Measurements from ENCODE around the gene SUGT1.
"Not testable (repeated sequence)": the region's sequence is repeated elsewhere in the genome, so short reads cannot be mapped to it uniquely, and the experiment has no call there.

Gene SUGT1

DNA sequence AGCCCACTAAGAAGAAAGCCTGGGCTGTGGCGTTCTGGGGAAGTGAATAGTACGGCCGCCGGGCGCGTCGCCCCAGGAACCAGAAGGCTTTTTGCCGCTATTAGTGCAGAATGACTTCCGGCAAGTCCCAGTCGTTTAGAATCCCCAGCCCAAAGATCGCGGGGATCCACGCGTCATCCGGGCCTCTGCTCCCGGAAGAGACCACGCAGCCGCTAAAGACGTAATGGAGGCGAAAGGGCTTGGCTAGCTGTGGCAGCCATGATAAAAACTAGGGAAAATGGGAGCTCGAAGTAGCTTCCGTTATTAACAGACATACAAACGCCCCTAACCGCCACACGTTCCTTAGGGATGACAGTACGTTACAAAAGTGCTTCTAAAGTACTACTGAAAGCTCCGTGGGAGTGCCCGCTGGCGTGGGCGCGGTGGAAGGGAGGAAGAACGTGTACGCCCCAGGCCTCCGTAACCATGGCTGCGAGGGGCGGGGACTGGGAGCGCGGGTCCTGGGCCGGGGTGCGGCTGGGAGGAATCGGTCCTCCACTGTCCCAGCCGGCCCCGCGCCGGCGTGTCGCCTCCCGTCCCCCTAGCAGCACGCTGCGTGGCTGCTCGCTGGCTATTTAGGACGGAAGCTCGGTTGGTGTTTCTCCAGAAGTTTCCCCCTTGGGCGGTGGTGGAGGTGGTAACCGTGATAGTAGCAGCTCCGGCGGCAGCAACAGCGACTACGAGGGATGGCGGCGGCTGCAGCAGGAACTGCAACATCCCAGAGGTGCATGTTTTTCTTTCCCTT is at the start of gene SUGT1:
Gene SUGT1, plus strand, starts transcription at position 641 of the 784 bp plus-strand sequence. Its CDS starts 85 bp downstream, at position 726.
- peak; percentile 96 for DNase-seq

DNA sequence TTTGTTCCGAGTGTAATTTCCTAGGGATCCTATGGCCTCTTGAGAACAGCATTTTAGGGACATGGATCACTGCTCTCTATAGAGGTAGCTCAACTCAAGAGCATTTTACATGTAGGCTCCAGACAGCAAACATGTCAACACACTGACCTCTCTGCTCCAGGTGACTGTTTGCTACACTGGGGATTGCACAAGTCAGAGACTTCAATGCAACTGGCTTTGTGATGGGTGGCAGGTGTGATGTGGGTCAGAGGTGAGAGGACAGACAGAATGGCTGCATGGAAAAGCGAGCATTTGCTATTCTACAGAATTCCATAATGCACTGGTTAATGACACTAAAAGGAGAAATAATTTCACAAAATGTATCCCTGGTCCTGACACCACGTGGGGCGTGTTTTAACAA is 49.3 kb upstream of the SUGT1 start:
- DNase-seq: not testable (repeated sequence)

DNA sequence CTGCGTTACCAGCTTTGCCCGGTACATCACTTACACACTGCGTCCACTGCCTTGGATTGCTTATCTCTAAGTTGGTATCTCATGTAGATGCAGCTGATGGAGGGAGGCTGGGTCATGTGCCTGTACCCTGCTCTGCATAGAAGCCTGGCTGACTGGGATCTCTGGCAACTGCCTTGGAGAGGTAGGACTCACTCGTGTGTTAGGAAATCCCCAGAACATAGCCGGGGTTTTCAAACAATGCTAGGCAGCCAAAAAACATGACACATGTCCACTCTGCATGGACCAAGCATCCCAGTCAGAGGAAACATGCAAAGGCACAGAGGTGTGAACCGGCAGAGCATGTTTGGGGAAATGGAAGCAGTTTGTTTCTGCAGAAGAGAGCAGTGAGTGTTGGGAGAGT is 46.5 kb upstream of the SUGT1 start:
- DNase-seq: not testable (repeated sequence)

DNA sequence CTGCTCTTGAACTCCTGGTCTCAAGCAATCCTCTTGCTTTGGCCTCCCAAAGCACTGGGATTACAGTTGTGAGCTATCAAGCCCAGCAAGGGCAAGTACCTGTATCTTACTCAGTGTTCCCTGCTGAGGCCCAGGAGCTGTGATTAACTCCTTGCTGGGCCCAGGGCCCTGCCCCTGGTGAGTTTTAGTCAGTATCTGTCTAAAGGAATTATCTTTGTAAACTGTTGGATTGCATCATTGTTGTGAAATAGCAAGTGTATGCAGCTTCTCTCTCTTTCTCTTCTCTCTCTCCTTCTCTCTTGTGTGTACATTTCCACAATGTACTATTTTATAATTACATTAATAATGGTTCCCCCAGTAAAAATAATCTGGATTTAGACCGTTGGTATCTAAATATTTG is 45.8 kb upstream of the SUGT1 start:
- not testable (repeated sequence) for DNase-seq

DNA sequence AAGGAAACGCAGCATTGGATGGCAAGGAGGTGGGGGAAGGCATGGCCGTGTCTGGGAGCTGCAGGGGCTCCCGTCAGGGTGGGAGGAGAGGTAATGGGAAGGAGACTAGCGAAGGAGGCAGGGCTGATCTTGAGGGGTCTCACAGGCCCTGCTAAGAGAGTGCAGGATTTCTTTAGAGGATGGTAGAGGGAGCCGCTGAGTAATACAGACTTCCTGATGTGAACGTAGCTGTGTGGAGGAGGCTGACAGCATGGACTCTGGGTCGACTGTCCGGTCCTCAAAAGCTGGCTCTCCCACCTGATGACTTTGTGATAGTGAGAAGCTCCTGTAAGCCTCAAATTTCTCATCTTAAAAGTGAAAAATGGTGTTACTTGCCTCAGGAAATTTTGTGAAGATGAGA is 44.5 kb upstream of the SUGT1 start:
- not testable (repeated sequence) for DNase-seq

DNA sequence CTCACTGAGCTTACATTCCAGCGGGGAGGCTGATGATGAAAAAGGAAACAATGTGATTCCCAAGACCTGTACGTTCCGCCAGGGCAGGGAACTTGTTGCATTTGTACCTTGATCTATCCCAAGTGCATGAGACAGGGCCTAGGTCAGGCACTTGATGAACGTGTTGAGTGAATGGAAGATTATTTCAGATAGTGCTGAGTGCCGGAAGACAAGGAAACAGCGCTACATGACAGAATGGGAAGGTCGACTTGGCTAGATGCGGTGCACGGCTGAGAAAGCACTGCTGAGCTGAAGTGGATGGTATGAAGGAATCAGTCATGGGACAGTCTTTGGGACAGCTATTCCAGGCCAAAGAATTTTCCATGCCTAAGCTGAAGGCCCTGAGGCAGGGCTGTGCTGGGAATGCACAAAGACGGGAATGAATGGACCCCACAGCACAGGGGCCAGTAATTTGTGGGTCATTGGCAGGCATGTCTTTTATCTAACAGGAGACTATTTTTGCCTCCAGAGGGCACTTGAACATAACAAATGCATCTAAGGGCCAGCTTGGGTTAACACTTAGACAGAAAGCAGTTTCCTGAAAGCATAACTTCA is 43.5 kb upstream of the SUGT1 start:
- not testable (repeated sequence) for DNase-seq

DNA sequence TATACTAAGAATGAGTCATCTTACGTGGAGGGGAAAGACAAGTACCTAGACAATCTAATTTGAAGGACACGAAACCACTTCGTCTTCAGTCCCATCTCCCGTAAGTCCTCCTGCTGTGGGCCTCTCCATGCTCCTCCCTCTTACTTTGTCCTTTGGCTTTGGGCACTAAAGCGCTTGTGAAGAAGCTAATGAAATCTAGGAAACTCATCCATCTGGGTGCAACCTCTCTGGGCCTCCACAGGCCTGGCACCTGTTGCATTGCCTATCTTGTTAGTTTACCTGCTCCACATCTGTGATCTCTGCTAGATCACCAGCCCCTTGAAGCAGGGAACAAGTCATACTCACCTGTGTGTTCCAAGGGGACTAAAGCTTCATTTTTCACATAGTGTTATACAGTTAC is 42.5 kb upstream of the SUGT1 start:
- not testable (repeated sequence) for DNase-seq

DNA sequence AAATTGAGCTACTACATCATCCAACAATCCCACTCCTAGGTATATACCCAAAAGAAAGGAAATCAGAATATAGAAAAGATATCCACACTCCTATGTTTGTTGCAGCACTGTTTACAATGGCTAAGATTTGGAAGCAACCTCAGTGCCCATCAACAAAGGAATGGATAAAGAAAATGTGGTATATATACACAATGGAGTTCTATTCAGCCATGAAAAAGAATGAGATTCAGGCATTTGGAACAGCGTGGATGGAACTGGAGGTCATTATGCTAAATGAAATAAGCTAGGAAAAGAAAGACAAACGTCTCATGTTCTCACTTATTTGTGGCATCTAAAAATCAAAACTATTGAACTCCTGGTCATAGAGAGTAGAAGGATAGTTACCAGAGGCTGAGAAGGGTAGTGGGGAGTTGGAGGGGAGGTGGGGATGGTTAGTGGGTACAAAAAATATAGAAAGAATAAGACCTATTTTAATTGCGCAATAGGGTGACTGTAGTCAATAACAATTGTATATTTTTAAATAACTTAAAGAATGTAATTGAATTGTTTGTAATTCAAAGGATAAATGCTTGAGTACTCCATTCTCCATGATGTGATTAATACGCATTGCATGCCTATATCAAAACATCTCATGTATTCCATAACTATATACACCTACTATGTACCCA is 37.4 kb upstream of the SUGT1 start:
- DNase-seq: no peak

DNA sequence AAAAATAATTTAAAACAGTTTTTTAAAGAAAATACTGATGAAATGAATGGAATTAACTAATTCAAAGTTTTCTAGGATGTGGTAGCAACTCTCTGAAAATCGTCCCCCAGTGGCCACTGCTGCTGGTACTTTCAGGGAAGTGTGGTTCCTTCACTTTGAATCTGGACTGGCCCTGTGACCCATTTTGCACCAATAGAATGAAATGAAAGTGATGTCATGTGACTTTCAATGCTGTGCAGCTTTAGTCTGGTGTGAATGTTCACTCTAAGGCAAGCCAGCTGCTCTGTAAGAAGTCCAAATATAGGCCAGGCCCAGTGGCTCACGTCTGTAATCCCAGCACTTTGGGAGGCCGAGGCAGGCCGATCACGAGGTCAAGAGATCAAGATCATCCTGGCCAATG is 36.8 kb upstream of the SUGT1 start:
- no peak for DNase-seq

DNA sequence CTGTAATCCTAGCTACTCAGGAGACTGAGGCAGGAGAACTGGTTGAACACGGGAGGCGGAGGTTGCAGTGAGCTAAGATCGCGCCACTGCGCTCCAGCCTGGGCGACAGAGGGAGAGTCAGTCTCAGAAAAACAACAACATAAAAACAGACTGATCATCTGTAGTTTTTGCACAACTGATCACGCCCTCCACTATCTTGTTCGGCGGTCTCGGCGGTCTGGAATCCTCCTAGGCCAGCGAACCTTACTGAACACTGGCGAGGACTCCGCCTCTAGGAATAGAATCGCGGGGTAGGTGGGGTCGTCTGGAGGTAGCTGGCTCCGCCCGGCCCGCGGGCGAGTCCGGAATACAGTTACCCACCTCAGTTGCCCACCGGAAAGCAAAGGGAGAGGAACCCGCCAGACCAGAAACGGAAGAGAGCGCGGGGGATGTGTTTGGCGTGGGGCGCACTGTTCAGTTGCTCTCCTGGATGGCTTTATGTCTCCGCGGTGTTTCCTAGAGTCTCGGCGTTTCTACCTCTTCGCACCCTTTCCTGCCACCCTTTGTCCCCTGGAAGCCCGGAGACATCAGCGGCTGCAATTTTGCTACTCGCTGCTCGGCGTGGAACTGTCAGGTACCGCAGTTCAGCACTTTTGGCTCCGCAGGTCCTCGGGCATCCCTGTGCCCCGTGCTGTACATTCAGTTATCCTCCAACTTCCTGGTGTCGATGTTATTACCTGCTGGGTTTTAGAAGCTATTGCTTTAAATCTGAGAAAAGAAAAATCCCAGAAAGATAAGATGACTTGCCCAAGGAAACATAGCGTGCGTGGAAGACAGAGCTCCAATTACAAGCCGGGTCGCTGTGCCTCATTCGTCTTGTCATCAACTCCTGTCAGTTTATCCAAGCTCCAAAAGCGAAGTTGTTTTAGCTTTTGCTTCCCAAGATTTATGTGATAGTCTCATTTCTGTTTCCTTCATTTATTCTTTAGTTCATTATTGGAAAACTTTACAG is 35.3 kb upstream of the SUGT1 start:
- peak; percentile 87 to 91 for DNase-seq

DNA sequence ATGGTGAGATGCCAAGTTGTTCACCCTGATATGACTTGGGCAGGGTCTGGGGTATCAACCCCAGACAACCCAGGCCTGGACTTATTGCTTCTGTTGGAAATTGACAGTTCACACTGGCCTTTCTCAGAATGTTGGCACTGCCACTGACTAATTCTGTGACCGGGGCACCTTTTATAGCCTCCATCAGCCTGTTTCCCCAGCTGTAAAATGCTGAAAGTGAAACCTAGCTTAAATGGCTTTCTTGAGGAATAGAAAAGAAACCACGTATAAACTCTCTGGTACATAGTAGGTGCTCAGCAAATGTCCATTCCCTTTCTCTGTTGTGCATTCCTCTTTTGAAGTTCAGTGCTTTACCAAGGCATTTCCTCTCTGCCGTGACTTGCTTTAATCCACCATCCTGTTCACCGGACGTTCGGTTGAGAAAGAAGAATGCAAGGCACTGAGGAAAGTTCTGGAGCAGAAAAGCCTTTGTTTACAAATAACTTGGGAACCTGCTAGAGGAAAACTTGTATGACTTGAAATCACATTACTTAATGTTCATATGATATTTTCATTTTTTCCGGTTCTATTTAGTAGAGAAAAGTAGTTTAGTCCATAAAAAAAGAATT is 21.4 kb upstream of the SUGT1 start:
- DNase-seq: not testable (repeated sequence)

DNA sequence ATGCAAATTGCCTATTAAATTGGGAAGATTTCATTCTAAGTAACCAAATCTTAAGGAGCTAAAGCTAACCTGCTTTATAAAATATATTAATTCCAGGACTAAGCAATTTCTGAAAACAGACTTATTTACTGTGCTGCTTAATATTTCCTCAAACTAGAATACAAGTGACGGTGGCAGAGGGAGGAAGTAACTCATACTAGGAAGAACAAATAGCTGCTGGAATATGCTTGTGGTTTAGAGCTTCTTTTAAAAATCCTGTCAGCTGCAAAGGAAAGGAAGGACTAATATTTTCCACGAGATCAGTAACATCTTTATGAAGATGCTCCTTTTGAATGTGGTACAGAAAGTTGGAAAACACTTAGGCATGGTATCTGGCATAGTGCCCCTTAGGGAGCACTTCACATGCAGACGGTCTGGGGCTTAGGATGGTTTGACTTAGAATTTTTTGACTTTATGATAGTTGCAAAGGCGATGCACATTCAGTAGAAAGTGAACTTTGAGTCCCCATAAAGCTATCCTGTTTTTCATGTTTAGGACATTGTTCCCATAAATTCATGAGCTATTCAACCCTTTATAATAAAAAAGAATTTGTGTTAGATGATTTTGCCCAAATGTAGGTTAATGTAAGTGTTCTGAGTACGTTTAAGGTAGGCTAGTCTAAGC is 13.8 kb upstream of the SUGT1 start:
- DNase-seq: no peak

DNA sequence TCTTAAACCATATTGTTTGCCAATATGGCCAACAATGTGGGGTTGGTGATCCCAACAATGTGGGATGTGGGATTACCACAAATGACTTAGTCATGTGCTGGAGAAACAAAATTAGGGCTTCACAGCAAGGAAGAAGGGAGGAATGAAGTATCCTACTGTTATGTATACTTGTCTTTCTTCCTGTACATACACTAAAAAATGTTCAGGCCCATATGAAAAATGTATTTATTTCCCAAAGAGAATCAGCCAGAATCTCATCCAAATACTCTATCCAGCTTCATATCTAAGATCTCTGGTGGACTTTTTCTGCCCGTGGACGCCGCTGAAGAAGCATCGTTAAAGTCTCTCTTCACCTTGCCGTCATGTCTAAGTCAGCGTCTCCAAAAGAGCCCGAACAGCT is 10.5 kb upstream of the SUGT1 start, which contains the start of gene HNRNPA1L2:
Gene HNRNPA1L2, plus strand, starts transcription at position 301 of the 400 bp plus-strand sequence. Its CDS starts 62 bp downstream, at position 363.
- DNase-seq: no peak

DNA sequence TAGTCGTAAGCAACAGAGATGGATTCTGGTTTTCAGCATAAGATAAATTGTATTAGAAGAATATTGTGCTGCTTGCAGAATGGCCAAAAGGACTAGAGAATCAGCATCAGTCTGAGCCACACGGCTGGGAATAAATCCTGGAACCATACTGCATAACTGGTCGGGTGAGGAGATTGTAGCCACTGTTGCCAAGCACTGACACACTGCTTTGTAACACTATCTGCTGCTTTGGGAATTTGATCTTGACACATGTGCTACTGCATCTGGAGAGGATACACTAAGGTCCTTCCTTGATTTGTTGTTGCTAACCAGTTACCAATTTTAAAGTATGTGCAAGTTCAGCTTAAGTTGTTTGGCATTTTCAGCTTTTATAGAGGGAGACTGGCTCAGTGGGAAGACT is 8.5 kb upstream of the SUGT1 start:
- no peak for DNase-seq

DNA sequence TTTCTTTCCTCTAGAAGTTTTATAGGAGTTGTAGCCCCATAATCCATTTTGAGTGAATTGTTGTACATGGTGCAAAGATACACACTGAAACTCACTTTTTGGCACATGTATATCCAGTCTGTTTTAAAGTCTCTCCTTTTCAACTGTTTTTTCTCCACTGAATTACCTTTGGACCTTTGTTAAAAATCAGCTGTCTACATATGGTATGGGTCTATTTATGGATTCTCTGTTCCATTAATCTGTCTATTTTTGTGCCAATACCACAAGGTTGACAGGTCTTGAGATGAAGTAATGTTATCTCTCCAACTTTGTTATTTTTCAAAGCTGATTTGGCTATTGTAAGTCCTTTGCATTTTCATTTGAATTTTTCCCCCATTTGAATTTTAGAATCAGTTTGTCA is 5.7 kb upstream of the SUGT1 start:
- DNase-seq: no peak

DNA sequence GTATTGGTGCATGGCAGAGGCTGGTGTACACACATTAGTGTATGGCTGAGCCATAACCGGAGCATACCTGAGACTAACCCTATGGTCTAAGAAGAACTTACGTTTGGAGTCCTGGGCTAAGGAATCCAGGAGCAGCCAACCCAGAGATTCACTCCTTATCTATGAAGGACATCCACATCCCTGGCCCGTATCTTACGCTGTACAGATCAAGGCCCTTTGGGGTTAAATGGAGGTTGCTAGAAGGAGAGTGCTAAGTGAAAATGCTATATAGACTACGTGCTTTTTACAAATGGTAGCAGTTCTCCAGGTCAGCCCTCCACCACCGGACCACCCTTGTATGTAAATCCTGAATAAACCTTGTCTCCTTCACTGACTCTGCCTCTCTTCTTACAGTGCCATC is 1.9 kb upstream of the SUGT1 start:
- DNase-seq: no peak

DNA sequence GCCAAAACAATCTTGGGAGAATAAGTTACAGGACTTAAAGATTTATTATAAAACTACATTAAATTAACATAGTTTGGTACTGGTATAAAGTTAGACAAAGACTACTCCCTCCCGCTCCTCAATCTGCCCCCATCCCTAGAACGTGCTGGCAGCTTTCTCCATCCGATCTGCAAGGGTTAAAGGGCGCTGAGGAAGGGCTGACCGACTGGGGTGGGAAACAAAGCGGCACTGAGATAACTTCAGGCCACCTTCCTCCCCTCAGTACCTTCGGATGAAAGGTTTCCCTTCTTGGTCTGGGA is 790 bp upstream of the SUGT1 start:
- no peak for DNase-seq

DNA sequence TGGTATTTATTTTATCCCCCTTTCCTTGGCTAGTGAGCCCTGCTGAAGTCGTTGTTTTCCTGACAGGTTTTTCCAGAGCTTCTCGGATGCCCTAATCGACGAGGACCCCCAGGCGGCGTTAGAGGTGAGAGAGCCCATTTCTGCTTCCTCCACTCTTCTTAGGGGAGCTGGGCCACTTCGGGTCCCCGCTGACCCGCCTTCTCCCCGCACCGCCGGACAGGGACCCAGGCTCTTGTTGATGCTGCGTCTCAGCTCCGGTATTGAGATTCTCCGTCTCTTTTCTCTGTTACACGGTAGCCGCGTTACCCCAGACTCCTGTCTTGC is 306 bp downstream of the SUGT1 start:
- no peak for DNase-seq

DNA sequence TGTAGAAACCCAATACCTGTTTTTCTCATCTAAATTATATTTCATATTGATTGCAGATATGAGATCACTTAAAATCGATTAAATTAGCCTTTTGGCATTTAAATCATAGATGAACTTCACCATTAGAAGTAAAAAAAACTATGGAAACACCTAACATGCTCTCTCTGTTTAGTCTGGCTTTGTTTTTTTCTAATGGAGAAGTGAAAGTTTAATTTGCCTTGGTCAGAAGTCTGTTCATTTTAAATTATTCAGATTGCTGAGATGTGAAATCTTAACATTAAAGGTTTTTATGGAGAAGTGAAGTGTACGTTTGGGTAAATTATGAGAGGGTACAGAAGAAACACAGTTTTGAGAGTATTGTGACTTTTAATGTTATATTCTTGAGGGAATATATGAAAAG is 6.7 kb downstream of the SUGT1 start:
- no peak for DNase-seq

DNA sequence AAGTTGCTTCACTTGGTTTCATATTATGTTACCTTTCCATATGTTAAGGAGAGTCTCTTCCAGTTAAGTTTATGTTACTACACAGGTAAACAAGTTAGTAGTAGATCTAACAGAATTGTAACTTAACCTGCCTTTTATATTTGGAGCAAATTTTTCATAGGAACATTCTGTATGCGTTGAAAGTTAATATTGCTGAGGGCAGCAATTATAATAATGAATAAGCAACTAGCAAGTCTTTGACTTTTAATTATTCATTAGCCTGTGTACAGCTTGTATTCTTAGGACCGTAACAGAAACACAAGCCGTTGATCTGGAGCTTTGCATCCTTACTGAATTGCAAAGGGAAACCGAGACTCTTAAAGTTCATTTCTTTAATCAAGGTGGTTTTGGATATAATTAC is 11.6 kb downstream of the SUGT1 start:
- no peak for DNase-seq

DNA sequence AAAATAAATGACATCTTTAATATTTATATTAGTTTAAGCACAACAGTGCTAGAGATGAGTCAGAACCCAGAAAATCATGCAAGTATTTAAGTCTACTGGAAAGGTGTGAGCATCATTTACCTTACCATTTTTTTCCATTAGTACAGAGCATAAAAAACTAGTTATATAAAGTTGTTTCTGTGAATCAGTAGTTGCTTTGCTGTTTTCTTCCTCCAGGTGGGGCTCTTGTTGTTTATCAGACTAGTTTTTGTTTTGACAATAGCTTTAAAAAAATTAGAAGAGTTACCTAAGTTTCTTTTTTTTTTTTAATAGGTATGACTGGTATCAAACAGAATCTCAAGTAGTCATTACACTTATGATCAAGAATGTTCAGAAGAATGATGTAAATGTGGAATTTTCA is 12.7 kb downstream of the SUGT1 start:
- no peak for DNase-seq

DNA sequence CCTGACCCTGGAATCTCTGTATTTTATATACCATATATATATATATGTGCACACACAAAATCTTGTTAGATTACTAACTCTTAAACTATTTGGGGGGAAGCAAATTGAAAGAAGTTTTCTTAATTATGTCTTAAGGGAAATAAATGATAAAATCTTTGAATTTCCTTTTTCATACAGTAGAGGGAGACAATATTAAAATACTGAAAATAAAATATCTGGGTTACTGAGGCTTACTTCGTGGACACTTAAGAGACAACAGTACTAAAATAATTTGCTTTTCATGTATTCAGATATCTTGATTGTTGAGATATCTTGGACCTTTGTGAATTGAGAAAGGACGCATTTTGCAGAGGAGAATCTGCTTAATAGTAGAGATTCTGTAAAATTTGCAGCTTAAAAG is 17.0 kb downstream of the SUGT1 start:
- no peak for DNase-seq
